NCI-H446 treated with DMSO at 0.1 percent for 48 hours (cell line): ENCODE data around the gene RETREG2.

Experiments
- DNase-seq: peaks from one replicate; lab custom pipeline; 2025; lab: John Stamatoyannopoulos, UW

Gene RETREG2

GRCh38 chr2:219169930-219170654 lies 8.0 kb upstream of the RETREG2 start, which contains the start of gene SLC23A3:
SLC23A3 (minus strand) TSS chr2:219170029; CDS start chr2:219169984, 45 bp downstream.
- DNase-seq = no peak

- DNase-seq = no peak
These were observed 6.8 kb upstream of the RETREG2 start for GRCh38 chr2:219171231-219171651.

GRCh38 chr2:219172231-219173154 lies 5.6 kb upstream of the RETREG2 start:
- no peak for DNase-seq

- no peak for DNase-seq
These were observed 4.9 kb upstream of the RETREG2 start for GRCh38 chr2:219173176-219173575.

GRCh38 chr2:219174146-219174545 lies 3.9 kb upstream of the RETREG2 start:
- DNase-seq = no peak

- no peak for DNase-seq
These were observed 3.3 kb upstream of the RETREG2 start for GRCh38 chr2:219174801-219175200.

- no peak for DNase-seq
These were observed 2.6 kb upstream of the RETREG2 start for GRCh38 chr2:219175486-219175885.

- no peak for DNase-seq
These were observed 1.9 kb upstream of the RETREG2 start for GRCh38 chr2:219175928-219176817.

GRCh38 chr2:219176818-219177551 lies 1.1 kb upstream of the RETREG2 start, which contains the start of gene CNPPD1:
CNPPD1 (minus strand) TSS chr2:219176925; CDS start chr2:219176828, 97 bp downstream.
- DNase-seq = peak; percentile 27

- no peak for DNase-seq
These were observed 501 bp downstream of the RETREG2 start for GRCh38 chr2:219178377-219179175.

GRCh38 chr2:219179601-219180465 lies 1.8 kb downstream of the RETREG2 start:
- DNase-seq = no peak

GRCh38 chr2:219180961-219181360 lies 2.9 kb downstream of the RETREG2 start:
- DNase-seq = no peak

GRCh38 chr2:219181531-219181930 lies 3.5 kb downstream of the RETREG2 start:
- no peak for DNase-seq

- no peak for DNase-seq
These were observed 4.5 kb downstream of the RETREG2 start for GRCh38 chr2:219182331-219183150.

GRCh38 chr2:219183151-219183772 lies 5.2 kb downstream of the RETREG2 start:
- no peak for DNase-seq

- no peak for DNase-seq
These were observed 6.0 kb downstream of the RETREG2 start for GRCh38 chr2:219184121-219184520.

GRCh38 chr2:219186754-219187456 lies 8.8 kb downstream of the RETREG2 start:
- DNase-seq = no peak
